WTC11 (cell line): ENCODE data around the gene ROCK1. TPM values are rescaled to one million over a fixed set of nuclear protein-coding genes. Genes with fewer than 3 reads are reported as not detected.

Source experiments
- ATAC-seq: fragments of 200-7000 bp; cut with Tn5 transposase; 2 replicates; pipeline ENCODE4 v1.10.0; 2021; ENCODE audit warnings: mild to moderate bottlenecking, moderate library complexity
- CTCF ChIA-PET: fragments of 300-600 bp; sonication (Branson Sonifier 250); formaldehyde crosslinking; loops from one replicate; lab custom pipeline; 2021; ENCODE audit warnings: antibody characterized with exemption; lab: Charles Lee
- POLR2A ChIA-PET: fragments of 350-600 bp; sonication (Branson Sonifier 250); formaldehyde crosslinking; loops from one replicate; lab custom pipeline; 2021; ENCODE audit warnings: antibody characterized with exemption; lab: Charles Lee
- DNase-seq: peaks from one replicate; pipeline ENCODE4 v3.0.0; 2021; ENCODE audit warnings: low spot score
- H3K27ac Mint-ChIP-seq: 2 replicates; pipeline ENCODE4 v1.8.0; 2021; ENCODE audit warnings: mixed read lengths
- H3K27me3 Mint-ChIP-seq: 2 replicates; pipeline ENCODE4 v1.8.0; 2021; ENCODE audit warnings: low read depth, mild to moderate bottlenecking, moderate library complexity, mixed read lengths
- H3K36me3 Mint-ChIP-seq: 2 replicates; pipeline ENCODE4 v1.8.0; 2021; ENCODE audit warnings: mixed read lengths
- H3K4me1 Mint-ChIP-seq: 2 replicates; pipeline ENCODE4 v1.8.0; 2022; ENCODE audit warnings: mixed read lengths
- H3K4me3 Mint-ChIP-seq: 2 replicates; pipeline ENCODE4 v1.8.0; 2021; ENCODE audit warnings: mild to moderate bottlenecking, moderate library complexity, mixed read lengths
- H3K9me3 Mint-ChIP-seq: 2 replicates; pipeline ENCODE4 v1.8.0; 2021; ENCODE audit warnings: mixed read lengths
- AFF4 ChIP-seq: sonication (generic); formaldehyde crosslinking; IDR thresholded peaks from 2 replicates; pipeline ENCODE4 v1.8.1; 2023; ENCODE audit warnings: mild to moderate bottlenecking, missing genetic modification reagents, borderline replicate concordance
- AR ChIP-seq: fragments of 250-450 bp; sonication (Bioruptor Pico); IDR thresholded peaks from 2 replicates; pipeline ENCODE4 v1.9.0; 2021; ENCODE audit warnings: mild to moderate bottlenecking
- ATF2 ChIP-seq: sonication (generic); formaldehyde crosslinking; IDR thresholded peaks from 2 replicates; pipeline ENCODE4 v1.8.1; 2022; ENCODE audit warnings: low read depth, missing genetic modification reagents, borderline replicate concordance
- ELF4 ChIP-seq: sonication (generic); formaldehyde crosslinking; IDR thresholded peaks from 2 replicates; pipeline ENCODE4 v1.8.1; 2022; ENCODE audit warnings: low read depth, mild to moderate bottlenecking, moderate library complexity, missing genetic modification reagents
- GTF2I ChIP-seq: fragments of 250-450 bp; sonication (Bioruptor Pico); conservative IDR thresholded peaks from 2 replicates; pipeline ENCODE4 v1.4.0; 2021; ENCODE audit warnings: mild to moderate bottlenecking
- HMGA2 ChIP-seq: fragments of 250-450 bp; sonication (Bioruptor Pico); IDR thresholded peaks from 2 replicates; pipeline ENCODE4 v1.4.0; 2021; ENCODE audit warnings: mild to moderate bottlenecking, moderate library complexity
- MAX ChIP-seq: sonication (generic); formaldehyde crosslinking; IDR thresholded peaks from 2 replicates; pipeline ENCODE4 v1.8.0; 2022; ENCODE audit warnings: mild to moderate bottlenecking, missing genetic modification reagents
- MXD4 ChIP-seq: fragments of 250-450 bp; sonication (Bioruptor Pico); IDR thresholded peaks from 2 replicates; pipeline ENCODE4 v1.8.0; 2021; ENCODE audit warnings: mild to moderate bottlenecking, moderate library complexity, borderline replicate concordance
- NFE2L1 ChIP-seq: sonication (generic); formaldehyde crosslinking; IDR thresholded peaks from 2 replicates; pipeline ENCODE4 v1.8.1; 2023; ENCODE audit warnings: missing genetic modification reagents
- NFYB ChIP-seq: sonication (generic); formaldehyde crosslinking; conservative IDR thresholded peaks from 2 replicates; pipeline ENCODE4 v1.8.0; 2022; ENCODE audit warnings: low read depth, missing genetic modification reagents
- NR1H2 ChIP-seq: sonication (generic); formaldehyde crosslinking; IDR thresholded peaks from 2 replicates; pipeline ENCODE4 v1.9.0; 2021; ENCODE audit warnings: mild to moderate bottlenecking, moderate library complexity, missing genetic modification reagents
- SOX15 ChIP-seq: fragments of 250-450 bp; sonication (Bioruptor Pico); IDR thresholded peaks from 2 replicates; pipeline ENCODE4 v1.9.0; 2021; ENCODE audit warnings: mild to moderate bottlenecking
- ZNF121 ChIP-seq: sonication (generic); formaldehyde crosslinking; IDR thresholded peaks from 2 replicates; pipeline ENCODE4 v1.8.0; 2023; ENCODE audit warnings: missing genetic modification reagents
- ZNF671 ChIP-seq: fragments of 250-450 bp; sonication (Bioruptor Pico); IDR thresholded peaks from 2 replicates; pipeline ENCODE4 v1.8.0; 2021; ENCODE audit warnings: mild to moderate bottlenecking
- total RNA-seq: library from RNA; stranded (reverse); gene quantifications from 3 replicates; pipeline ENCODE4 v1.2.3, GENCODE V29; 2021
- TF ChIP-seq, protein P1 (sequence below): sonication (generic); formaldehyde crosslinking; IDR thresholded peaks from 2 replicates; pipeline ENCODE4 v1.8.1; 2022; ENCODE audit warnings: mild to moderate bottlenecking, missing genetic modification reagents, moderate library complexity, borderline replicate concordance
- TF ChIP-seq, protein P2 (sequence below): sonication (generic); formaldehyde crosslinking; IDR thresholded peaks from 2 replicates; pipeline ENCODE4 v1.8.1; 2023; ENCODE audit warnings: mild to moderate bottlenecking, missing genetic modification reagents

Gene ROCK1
- total RNA-seq, 1 experiment from 2014 or later = 42.2 TPM

- Mint-ChIP-seq H3K9me3 (no peaks in the 10 kb centered on the region), H3K27me3 (no peaks in the 10 kb centered on the region), H3K4me1 (peaks cover 2% of the 10 kb centered on the region; the same call in 1 of the 2 replicates), H3K27ac (no peak overlapping the region), H3K4me3 (no peak overlapping the region), H3K36me3 (0 out of 2 replicates have a peak, but pooled peaks cover 7% of the 10 kb centered on the region)
- ATAC-seq (no peak), DNase-seq (no peak)
- POLR2A ChIA-PET = no interaction called here
- TF ChIP-seq, protein P1, sequence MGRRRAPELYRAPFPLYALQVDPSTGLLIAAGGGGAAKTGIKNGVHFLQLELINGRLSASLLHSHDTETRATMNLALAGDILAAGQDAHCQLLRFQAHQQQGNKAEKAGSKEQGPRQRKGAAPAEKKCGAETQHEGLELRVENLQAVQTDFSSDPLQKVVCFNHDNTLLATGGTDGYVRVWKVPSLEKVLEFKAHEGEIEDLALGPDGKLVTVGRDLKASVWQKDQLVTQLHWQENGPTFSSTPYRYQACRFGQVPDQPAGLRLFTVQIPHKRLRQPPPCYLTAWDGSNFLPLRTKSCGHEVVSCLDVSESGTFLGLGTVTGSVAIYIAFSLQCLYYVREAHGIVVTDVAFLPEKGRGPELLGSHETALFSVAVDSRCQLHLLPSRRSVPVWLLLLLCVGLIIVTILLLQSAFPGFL (CRISPR knock-in tag) = no peak
- CTCF ChIA-PET = no interaction called here
Measured at GRCh38 chr18:21051620-21052019, 60.0 kb downstream of the ROCK1 start.

DNA sequence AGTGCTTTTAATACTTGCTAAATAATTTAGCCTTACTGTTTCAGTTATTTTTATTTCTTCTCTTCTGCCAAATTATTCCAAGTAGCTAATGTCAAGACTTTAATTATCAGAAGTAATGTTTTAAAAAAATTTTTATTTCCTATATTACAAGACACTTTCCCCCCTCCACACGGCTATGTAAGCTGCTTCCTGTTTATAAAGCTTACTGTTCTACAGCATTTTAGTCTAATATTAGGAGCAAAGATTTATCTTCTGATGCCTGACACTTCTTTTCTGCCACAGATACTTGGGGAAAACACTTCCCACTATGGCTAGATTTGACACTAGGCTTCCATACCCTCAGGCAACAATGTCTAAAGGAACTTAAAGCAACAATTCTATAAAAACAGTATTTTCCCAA lies 62.3 kb downstream of the ROCK1 start:
- Mint-ChIP-seq H3K4me3 (no peak overlapping the region), H3K9me3 (no peaks in the 10 kb centered on the region)
- ATAC-seq = no peak

More for the DNA sequence above, 62.3 kb downstream of the ROCK1 start:
- peaks cover 12% of the 10 kb centered on the region; the same call in 1 of the 2 replicates for H3K36me3 Mint-ChIP-seq
- no peak for DNase-seq
- ChIA-PET CTCF (no interaction called here), POLR2A (no interaction called here)
- no peak overlapping the region for H3K27ac Mint-ChIP-seq
- H3K27me3 Mint-ChIP-seq = no peaks in the 10 kb centered on the region
- peaks cover 2% of the 10 kb centered on the region; the same call in 1 of the 2 replicates for H3K4me1 Mint-ChIP-seq
- TF ChIP-seq SOX15 = no peak
- no peak for TF ChIP-seq GTF2I (CRISPR knock-in tag)
- TF ChIP-seq AFF4 (CRISPR knock-in tag) = no peak
- TF ChIP-seq NFYB (CRISPR knock-in tag) = no peak
- TF ChIP-seq MAX (CRISPR knock-in tag) = no peak
- TF ChIP-seq ATF2 = no peak
- no peak for TF ChIP-seq ZNF121 (CRISPR knock-in tag)
- TF ChIP-seq, protein P2, sequence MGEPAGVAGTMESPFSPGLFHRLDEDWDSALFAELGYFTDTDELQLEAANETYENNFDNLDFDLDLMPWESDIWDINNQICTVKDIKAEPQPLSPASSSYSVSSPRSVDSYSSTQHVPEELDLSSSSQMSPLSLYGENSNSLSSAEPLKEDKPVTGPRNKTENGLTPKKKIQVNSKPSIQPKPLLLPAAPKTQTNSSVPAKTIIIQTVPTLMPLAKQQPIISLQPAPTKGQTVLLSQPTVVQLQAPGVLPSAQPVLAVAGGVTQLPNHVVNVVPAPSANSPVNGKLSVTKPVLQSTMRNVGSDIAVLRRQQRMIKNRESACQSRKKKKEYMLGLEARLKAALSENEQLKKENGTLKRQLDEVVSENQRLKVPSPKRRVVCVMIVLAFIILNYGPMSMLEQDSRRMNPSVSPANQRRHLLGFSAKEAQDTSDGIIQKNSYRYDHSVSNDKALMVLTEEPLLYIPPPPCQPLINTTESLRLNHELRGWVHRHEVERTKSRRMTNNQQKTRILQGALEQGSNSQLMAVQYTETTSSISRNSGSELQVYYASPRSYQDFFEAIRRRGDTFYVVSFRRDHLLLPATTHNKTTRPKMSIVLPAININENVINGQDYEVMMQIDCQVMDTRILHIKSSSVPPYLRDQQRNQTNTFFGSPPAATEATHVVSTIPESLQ (CRISPR knock-in tag) = no peak
- TF ChIP-seq NR1H2 (CRISPR knock-in tag) = no peak
- no peak for TF ChIP-seq NFE2L1 (CRISPR knock-in tag)
- TF ChIP-seq ZNF671 (CRISPR knock-in tag) = no peak
- TF ChIP-seq ELF4 = no peak
- no peak for TF ChIP-seq MXD4 (CRISPR knock-in tag)
- TF ChIP-seq AR (CRISPR knock-in tag) = no peak
- TF ChIP-seq HMGA2 (CRISPR knock-in tag) = no peak
- TF ChIP-seq, all 79 proteins: peak for 0
